K562 (cell line): ENCODE data around the gene MRPL52. TPM values are rescaled to one million over a fixed set of nuclear protein-coding genes. Genes with fewer than 3 reads are reported as not detected.
A peak's percentile ranks its signal among the peaks of the same experiment; 100 is the strongest.

ENCODE experiments used
- ATF7 ChIP-seq: fragments of 450-650 bp; IDR thresholded peaks from 2 replicates; pipeline ENCODE4 v1.7.1; 2014; ENCODE audit warnings: mild to moderate bottlenecking, moderate library complexity
- BCLAF1 ChIP-seq, 2 experiments: fragments of 450-650 bp in 1 of 2; IDR thresholded peaks; 2 replicates each; pipeline ENCODE4 v1.6.1; 2011 to 2017; ENCODE audit warnings: low read depth in 2 of 2, antibody characterized with exemption in 1 of 2, borderline replicate concordance in 1 of 2, low read length in 1 of 2, mild to moderate bottlenecking in 1 of 2, mixed read lengths in 1 of 2; ENCODE audit not compliant: control insufficient read depth in 1 of 2
- CTCF ChIP-seq, 3 experiments: IDR thresholded peaks in 2 of 3; conservative IDR thresholded peaks in 1 of 3; 2 replicates each; pipeline ENCODE4 v1.5.1; 2011 to 2012; ENCODE audit warnings: low read length in 3 of 3, mild to moderate bottlenecking in 3 of 3, control low read depth in 2 of 3, improper control_type of control experiment in 1 of 3, inconsistent platforms in 1 of 3, low read depth in 1 of 3, mixed read lengths in 1 of 3, moderate library complexity in 1 of 3; ENCODE audit not compliant: insufficient read depth in 2 of 3
- GATAD2B ChIP-seq: fragments of 450-650 bp; IDR thresholded peaks from 2 replicates; pipeline ENCODE4 v1.6.1; 2017; ENCODE audit warnings: mild to moderate bottlenecking, borderline replicate concordance
- HES1 ChIP-seq: fragments of 450-650 bp; IDR thresholded peaks from 2 replicates; pipeline ENCODE4 v1.6.1; 2016; ENCODE audit warnings: low read depth, mild to moderate bottlenecking, moderate library complexity
- L3MBTL2 ChIP-seq: fragments of 450-650 bp; IDR thresholded peaks from 2 replicates; pipeline ENCODE4 v1.6.1; 2016; ENCODE audit warnings: mild to moderate bottlenecking, moderate library complexity
- MBD1 ChIP-seq: fragments of 250-450 bp; sonication (Bioruptor Pico); IDR thresholded peaks from 2 replicates; pipeline ENCODE4 v1.8.0; 2022; ENCODE audit warnings: inconsistent platforms
- MED1 ChIP-seq: sonication (generic); formaldehyde crosslinking; IDR thresholded peaks from 2 replicates; pipeline ENCODE4 v1.8.1; 2023; ENCODE audit warnings: missing genetic modification reagents, borderline replicate concordance
- NR2C1 ChIP-seq, 2 experiments: fragments of 450-650 bp; IDR thresholded peaks; 2 replicates each; pipeline ENCODE4 v1.6.1; 2017; ENCODE audit warnings: mild to moderate bottlenecking in 2 of 2, antibody characterized with exemption in 1 of 2, inconsistent platforms in 1 of 2, missing compliant biosample characterization in 1 of 2, missing genetic modification characterization in 1 of 2
- POLR2AphosphoS2 ChIP-seq: IDR thresholded peaks from 2 replicates; pipeline ENCODE4 v1.6.1; 2012; ENCODE audit warnings: low read length, improper control_type of control experiment
- SIX5 ChIP-seq, 2 experiments: IDR thresholded peaks; 2 replicates each; pipeline ENCODE4 v1.6.1; 2011; ENCODE audit warnings: low read length in 2 of 2, borderline replicate concordance in 1 of 2, low read depth in 1 of 2, mild to moderate bottlenecking in 1 of 2, moderate library complexity in 1 of 2; ENCODE audit not compliant: insufficient read depth in 1 of 2
- SP1 ChIP-seq: sonication (generic); formaldehyde crosslinking; IDR thresholded peaks from 2 replicates; pipeline ENCODE4 v1.8.1; 2022; ENCODE audit warnings: mild to moderate bottlenecking, missing genetic modification reagents
- SRF ChIP-seq, 2 experiments: fragments of 250-450, 450-650 bp in 1 of 2; sonication (Bioruptor Pico) in 1 of 2; sonication (generic) in 1 of 2; formaldehyde crosslinking; IDR thresholded peaks; 2 replicates each; pipeline versions ENCODE4 v1.5.0 to v1.5.1; 2020 to 2022; ENCODE audit warnings: mild to moderate bottlenecking in 1 of 2, missing genetic modification reagents in 1 of 2
- SRSF1 ChIP-seq: fragments of 200-400 bp; formaldehyde crosslinking; IDR thresholded peaks from 2 replicates; pipeline ENCODE4 v1.6.1; 2017; ENCODE audit warnings: mild to moderate bottlenecking, low read depth, low read length, moderate library complexity
- ZEB2 ChIP-seq: fragments of 450-650 bp; IDR thresholded peaks from 2 replicates; pipeline ENCODE4 v1.6.1; 2016
- ZFP1 ChIP-seq: fragments of 450-650 bp; formaldehyde crosslinking; IDR thresholded peaks from 2 replicates; pipeline ENCODE4 v1.4.0; 2020; ENCODE audit warnings: mild to moderate bottlenecking, mixed read lengths
- ZNF644 ChIP-seq: fragments of 200-800 bp; sonication (Bioruptor generic); IDR thresholded peaks from 2 replicates; pipeline ENCODE4 v1.6.1; 2016; ENCODE audit warnings: low read depth, missing genetic modification characterization, missing compliant biosample characterization
- polyA plus RNA-seq, 8 experiments: library from polyadenylated mRNA; depleted of rRNA in 4 of 8; stranded (reverse) in 5 of 8; unstranded in 3 of 8; fragments of >200 nt; fragmentation: Nextera tagmentation in 2 of 8; fragmentation: Illumina TruSeq in 1 of 8; extraction: Ambion mirVana in 2 of 8; extraction: Trizol in 1 of 8; gene quantifications; 2 replicates each; pipeline versions ENCODE4 v1.2.1 to v1.2.3, GENCODE V29; 2011 to 2014; ENCODE audit warnings: inconsistent platforms in 1 of 8, missing spikeins in 1 of 8
- total RNA-seq, 7 experiments: library from RNA; depleted of rRNA in 6 of 7; stranded (reverse); fragments of >200 nt in 6 of 7; fragmentation: Illumina TruSeq in 2 of 7; extraction: Trizol in 2 of 7; gene quantifications; 2 replicates each; pipeline versions ENCODE4 v1.2.1 to v1.2.3, GENCODE V29; 2011 to 2021; ENCODE audit warnings: low replicate concordance in 1 of 7
- TF ChIP-seq, protein P1 (sequence below): fragments of 250-450 bp; sonication (Bioruptor Pico); IDR thresholded peaks from 2 replicates; pipeline ENCODE4 v1.4.0; 2020; ENCODE audit warnings: mild to moderate bottlenecking

Gene MRPL52
- total and polyA plus RNA-seq, 9 of the 15 experiments (the other 6 are each of a cell fraction or from before 2014, with no cell fraction given), result 56.5 to 213 (median 168) TPM

GRCh38 chr14:22824711-22825359 lies 4.9 kb upstream of the MRPL52 start (continued):
- TF ChIP-seq MBD1 (CRISPR knock-in tag) (no peak), GATAD2B (no peak), SIX5 (IDR thresholded peaks at IDR 0.05; ENCODE audit: borderline replicate concordance in 1 of 2, insufficient read depth in 1 of 2, low read depth in 1 of 2, low read length in 2 of 2) (no peak), SRSF1 (no peak), SP1 (no peak), POLR2AphosphoS2 (no peak), BCLAF1 (IDR thresholded peaks at IDR 0.05; ENCODE audit: borderline replicate concordance in 1 of 2, control insufficient read depth in 1 of 2, low read depth in 2 of 2, low read length in 1 of 2) (no peak), MED1 (CRISPR knock-in tag) (no peak), ATF7 (peak; percentile 97), HES1 (no peak), SRF (CRISPR knock-in tag; IDR thresholded peaks at IDR 0.05) (no peak), CTCF (IDR thresholded peaks at IDR 0.05 in 2 of 3, conservative IDR thresholded peaks at IDR 0.05 in 1 of 3; ENCODE audit: insufficient read depth in 2 of 3, low read depth in 1 of 3, low read length in 3 of 3) (no peak), NR2C1 (IDR thresholded peaks at IDR 0.05) (no peak), NR2C1 (tag; IDR thresholded peaks at IDR 0.05) (0 out of 2 replicates have a peak, but pooled peaks have one; percentile 15), ZNF644 (tag) (no peak), ZFP1 (no peak), L3MBTL2 (peak; percentile 68), ZEB2 (peak; percentile 88)
- TF ChIP-seq, protein P1, sequence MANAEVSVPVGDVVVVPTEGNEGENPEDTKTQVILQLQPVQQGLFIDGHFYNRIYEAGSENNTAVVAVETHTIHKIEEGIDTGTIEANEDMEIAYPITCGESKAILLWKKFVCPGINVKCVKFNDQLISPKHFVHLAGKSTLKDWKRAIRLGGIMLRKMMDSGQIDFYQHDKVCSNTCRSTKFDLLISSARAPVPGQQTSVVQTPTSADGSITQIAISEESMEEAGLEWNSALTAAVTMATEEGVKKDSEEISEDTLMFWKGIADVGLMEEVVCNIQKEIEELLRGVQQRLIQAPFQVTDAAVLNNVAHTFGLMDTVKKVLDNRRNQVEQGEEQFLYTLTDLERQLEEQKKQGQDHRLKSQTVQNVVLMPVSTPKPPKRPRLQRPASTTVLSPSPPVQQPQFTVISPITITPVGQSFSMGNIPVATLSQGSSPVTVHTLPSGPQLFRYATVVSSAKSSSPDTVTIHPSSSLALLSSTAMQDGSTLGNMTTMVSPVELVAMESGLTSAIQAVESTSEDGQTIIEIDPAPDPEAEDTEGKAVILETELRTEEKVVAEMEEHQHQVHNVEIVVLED (CRISPR knock-in tag), result no peak
